Astrocyte (in vitro differentiated cells and primary cell): ENCODE measurements around the gene POLE4. TPM values are rescaled to one million over a fixed set of nuclear protein-coding genes. Genes with fewer than 3 reads are reported as not detected.

ENCODE experiments used
- DNase-seq: peaks from one replicate; pipeline ENCODE4 v3.0.0-alpha.2; 2010; ENCODE audit warnings: low read depth
- FAIRE-seq: peaks from 2 replicates; lab custom pipeline; 2011; peaks lifted over from hg19 to GRCh38; lab: Jason Lieb, UNC
- H2AFZ ChIP-seq: 2 replicates; pipeline ENCODE4 v1.6.0; 2012; ENCODE audit warnings: low read depth, low read length, inconsistent platforms
- H3K27ac ChIP-seq: 2 replicates; pipeline ENCODE4 v1.5.1; 2011; ENCODE audit warnings: low read depth, low read length, inconsistent platforms
- H3K27me3 ChIP-seq: 2 replicates; pipeline ENCODE4 v1.6.0; 2011; ENCODE audit warnings: low read length, inconsistent platforms; ENCODE audit not compliant: insufficient read depth
- H3K36me3 ChIP-seq: 2 replicates; pipeline ENCODE4 v1.5.1; 2011; ENCODE audit warnings: low read length, inconsistent platforms; ENCODE audit not compliant: insufficient read depth
- H3K4me1 ChIP-seq: 2 replicates; pipeline ENCODE4 v1.5.1; 2011; ENCODE audit warnings: low read length, inconsistent platforms; ENCODE audit not compliant: insufficient read depth
- H3K4me2 ChIP-seq: 2 replicates; pipeline ENCODE4 v1.6.0; 2012; ENCODE audit warnings: low read length, inconsistent platforms
- H3K4me3 ChIP-seq: 2 replicates; pipeline ENCODE4 v1.5.1; 2011; ENCODE audit warnings: low read depth, mild to moderate bottlenecking, low read length, inconsistent platforms; ENCODE audit not compliant: insufficient read depth
- H3K79me2 ChIP-seq: 2 replicates; pipeline ENCODE4 v1.6.0; 2012; ENCODE audit warnings: mild to moderate bottlenecking, low read length, inconsistent platforms; ENCODE audit not compliant: insufficient read depth
- H3K9ac ChIP-seq: 2 replicates; pipeline ENCODE4 v1.6.0; 2012; ENCODE audit warnings: mild to moderate bottlenecking, low read length, inconsistent platforms
- H3K9me3 ChIP-seq: 2 replicates; pipeline ENCODE4 v1.5.1; 2012; ENCODE audit warnings: low read depth, mild to moderate bottlenecking, low read length, inconsistent platforms; ENCODE audit not compliant: insufficient read depth
- H4K20me1 ChIP-seq: 2 replicates; pipeline ENCODE4 v1.6.0; 2012; ENCODE audit warnings: low read length, inconsistent platforms; ENCODE audit not compliant: insufficient read depth
- H3K27ac Mint-ChIP-seq: one replicate; pipeline ENCODE4 v1.8.0; 2021; ENCODE audit warnings: mild to moderate bottlenecking, mixed read lengths; ENCODE audit not compliant: unreplicated experiment
- H3K27me3 Mint-ChIP-seq: one replicate; pipeline ENCODE4 v1.8.0; 2021; ENCODE audit warnings: low read depth, mixed read lengths; ENCODE audit not compliant: unreplicated experiment
- H3K36me3 Mint-ChIP-seq: one replicate; pipeline ENCODE4 v1.8.0; 2021; ENCODE audit warnings: low read depth, mixed read lengths; ENCODE audit not compliant: unreplicated experiment
- H3K4me1 Mint-ChIP-seq: one replicate; pipeline ENCODE4 v1.8.0; 2021; ENCODE audit warnings: low read depth, mixed read lengths; ENCODE audit not compliant: unreplicated experiment
- H3K4me3 Mint-ChIP-seq: one replicate; pipeline ENCODE4 v1.8.0; 2021; ENCODE audit warnings: mild to moderate bottlenecking, moderate library complexity, mixed read lengths; ENCODE audit not compliant: unreplicated experiment
- H3K9me3 Mint-ChIP-seq: one replicate; pipeline ENCODE4 v1.8.0; 2021; ENCODE audit warnings: mild to moderate bottlenecking, mixed read lengths; ENCODE audit not compliant: unreplicated experiment
- EZH2 ChIP-seq: IDR thresholded peaks from 2 replicates; pipeline ENCODE4 v1.6.1; 2012; ENCODE audit warnings: mild to moderate bottlenecking, low read length, inconsistent platforms; ENCODE audit not compliant: insufficient read depth
- total RNA-seq: library from RNA; stranded (reverse); gene quantifications from 2 replicates; pipeline ENCODE4 v1.2.1, GENCODE V29; 2021
- TF ChIP-seq, protein P1 (sequence below): IDR thresholded peaks from 2 replicates; pipeline ENCODE4 v1.5.1; 2011; ENCODE audit warnings: low read depth, mild to moderate bottlenecking, inconsistent platforms, low read length, moderate library complexity; ENCODE audit not compliant: insufficient read depth

POLE4 gene
- total RNA-seq, 1 donor from 2014 or later: 57.2 TPM

GRCh38 chr2:74984947-74985637, 26.6 kb downstream of the POLE4 start:
- H3K4me1 Mint-ChIP-seq: peaks cover 3% of the 10 kb centered on the region
- Histone ChIP-seq H3K4me2 (no peak overlapping the region), H3K4me3 (no peak overlapping the region), H3K9me3 (no peaks in the 10 kb centered on the region), H4K20me1 (no peaks in the 10 kb centered on the region), H3K27ac (no peak overlapping the region), H3K27me3 (no peaks in the 10 kb centered on the region), H3K9ac (no peak overlapping the region), H2AFZ (no peak overlapping the region), H3K36me3 (no peaks in the 10 kb centered on the region), H3K79me2 (no peaks in the 10 kb centered on the region), H3K4me1 (no peaks in the 10 kb centered on the region)
- H3K36me3 Mint-ChIP-seq: no peaks in the 10 kb centered on the region
- FAIRE-seq (no peak), DNase-seq (no peak)
- no peak overlapping the region for H3K4me3 Mint-ChIP-seq
- TF ChIP-seq, protein P1, sequence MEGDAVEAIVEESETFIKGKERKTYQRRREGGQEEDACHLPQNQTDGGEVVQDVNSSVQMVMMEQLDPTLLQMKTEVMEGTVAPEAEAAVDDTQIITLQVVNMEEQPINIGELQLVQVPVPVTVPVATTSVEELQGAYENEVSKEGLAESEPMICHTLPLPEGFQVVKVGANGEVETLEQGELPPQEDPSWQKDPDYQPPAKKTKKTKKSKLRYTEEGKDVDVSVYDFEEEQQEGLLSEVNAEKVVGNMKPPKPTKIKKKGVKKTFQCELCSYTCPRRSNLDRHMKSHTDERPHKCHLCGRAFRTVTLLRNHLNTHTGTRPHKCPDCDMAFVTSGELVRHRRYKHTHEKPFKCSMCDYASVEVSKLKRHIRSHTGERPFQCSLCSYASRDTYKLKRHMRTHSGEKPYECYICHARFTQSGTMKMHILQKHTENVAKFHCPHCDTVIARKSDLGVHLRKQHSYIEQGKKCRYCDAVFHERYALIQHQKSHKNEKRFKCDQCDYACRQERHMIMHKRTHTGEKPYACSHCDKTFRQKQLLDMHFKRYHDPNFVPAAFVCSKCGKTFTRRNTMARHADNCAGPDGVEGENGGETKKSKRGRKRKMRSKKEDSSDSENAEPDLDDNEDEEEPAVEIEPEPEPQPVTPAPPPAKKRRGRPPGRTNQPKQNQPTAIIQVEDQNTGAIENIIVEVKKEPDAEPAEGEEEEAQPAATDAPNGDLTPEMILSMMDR: no peak
- TF ChIP-seq EZH2: no peak
- no peak overlapping the region for H3K27ac Mint-ChIP-seq
- no peaks in the 10 kb centered on the region for H3K9me3 Mint-ChIP-seq
- H3K27me3 Mint-ChIP-seq: no peaks in the 10 kb centered on the region

- no peaks in the 10 kb centered on the region for H3K27me3 ChIP-seq
- no peaks in the 10 kb centered on the region for H3K4me1 ChIP-seq
- no peak overlapping the region for H3K4me3 Mint-ChIP-seq
- H4K20me1 ChIP-seq: no peaks in the 10 kb centered on the region
- H3K27ac Mint-ChIP-seq: no peak overlapping the region
- no peak overlapping the region for H3K4me3 ChIP-seq
- H3K9ac ChIP-seq: no peak overlapping the region
- no peaks in the 10 kb centered on the region for H3K36me3 Mint-ChIP-seq
- no peak overlapping the region for H3K27ac ChIP-seq
- H2AFZ ChIP-seq: no peak overlapping the region
- FAIRE-seq: no peak
- TF ChIP-seq, protein P1: no peak
- TF ChIP-seq EZH2: no peak
- H3K27me3 Mint-ChIP-seq: no peaks in the 10 kb centered on the region
- H3K36me3 ChIP-seq: no peaks in the 10 kb centered on the region
- no peak overlapping the region for H3K4me2 ChIP-seq
- no peak for DNase-seq
- H3K9me3 Mint-ChIP-seq: no peaks in the 10 kb centered on the region
- no peaks in the 10 kb centered on the region for H3K9me3 ChIP-seq
- no peaks in the 10 kb centered on the region for H3K79me2 ChIP-seq
- peaks cover 3% of the 10 kb centered on the region for H3K4me1 Mint-ChIP-seq
Measured at GRCh38 chr2:74985978-74986609, 27.7 kb downstream of the POLE4 start.

DNA sequence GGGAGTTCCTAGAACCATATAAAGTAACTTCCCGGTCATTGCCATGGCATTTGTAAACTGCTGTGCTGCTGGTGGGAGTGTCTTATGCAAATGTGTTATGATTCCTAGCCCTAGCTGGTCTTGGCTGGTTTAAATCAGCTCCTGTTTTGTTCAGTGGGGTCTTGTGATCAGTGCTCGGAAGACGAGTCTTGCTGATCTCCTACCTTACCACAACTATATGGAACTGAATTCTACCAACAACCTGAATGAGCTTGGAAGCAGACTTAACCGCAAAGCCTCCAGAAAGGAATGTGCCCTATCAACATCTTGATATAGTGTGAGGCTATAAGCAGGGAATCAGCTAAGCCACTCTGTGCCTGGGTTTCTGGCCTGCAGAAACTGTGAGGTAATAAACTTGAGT, 33.5 kb downstream of the POLE4 start:
- no peak for TF ChIP-seq EZH2
- TF ChIP-seq, protein P1: no peak
- Histone ChIP-seq H3K36me3 (no peaks in the 10 kb centered on the region), H3K4me2 (no peak overlapping the region), H4K20me1 (no peaks in the 10 kb centered on the region), H3K79me2 (no peaks in the 10 kb centered on the region), H3K9ac (no peak overlapping the region), H3K27ac (no peak overlapping the region), H3K4me1 (no peaks in the 10 kb centered on the region), H3K9me3 (no peaks in the 10 kb centered on the region), H3K27me3 (no peaks in the 10 kb centered on the region), H3K4me3 (no peak overlapping the region), H2AFZ (no peak overlapping the region)
- Mint-ChIP-seq H3K9me3 (no peaks in the 10 kb centered on the region), H3K4me1 (peaks cover 1% of the 10 kb centered on the region), H3K36me3 (no peaks in the 10 kb centered on the region), H3K27me3 (no peaks in the 10 kb centered on the region), H3K27ac (no peak overlapping the region), H3K4me3 (no peak overlapping the region)
- DNase-seq (peak; percentile 26), FAIRE-seq (no peak)
